ENCODE data around the gene SART3. TPM values are rescaled to one million over a fixed set of nuclear protein-coding genes. Genes with fewer than 3 reads are reported as not detected.

SART3 gene
- total and polyA plus RNA-seq, 2 of the 4 experiments (the other 2 are of a cell fraction), result 22.6 to 37.8 TPM

- no peak overlapping the region for H3K18ac ChIP-seq (ENCODE audit: low read depth, low read length)
- intact Hi-C loops (cut with micrococcal nuclease), result no loop called here
- no peaks in the 10 kb centered on the region for H3K4me1 ChIP-seq (ENCODE audit: control insufficient read depth, insufficient read depth, low read length)
- H3K36me3 ChIP-seq (ENCODE audit: control insufficient read depth, insufficient read depth, low read length), result no peaks in the 10 kb centered on the region
- DNase-seq (no peak), ATAC-seq (ENCODE audit: low read depth) (no peak)
- H4K8ac ChIP-seq (ENCODE audit: low read depth in 2 of 2, low read length in 2 of 2), result no peak overlapping the region
- H3K4me2 ChIP-seq (ENCODE audit: low read depth, low read length), result no peak overlapping the region
- no peak overlapping the region for H4K91ac ChIP-seq (ENCODE audit: insufficient read depth, low read depth, low read length)
- no peaks in the 10 kb centered on the region for H3K9me3 ChIP-seq (ENCODE audit: control insufficient read depth, insufficient read depth, low read length)
- no peak for TF ChIP-seq MXI1 (IDR thresholded peaks at IDR 0.05; ENCODE audit: borderline replicate concordance, low read depth, low read length)
- no peak for TF ChIP-seq CEBPB (IDR thresholded peaks at IDR 0.05; ENCODE audit: low read depth, low read length)
- TF ChIP-seq MAZ (IDR thresholded peaks at IDR 0.05; ENCODE audit: borderline replicate concordance, low read depth, low read length), result no peak
- no peak for TF ChIP-seq RAD21 (IDR thresholded peaks at IDR 0.05; ENCODE audit: low read length)
- TF ChIP-seq RCOR1 (IDR thresholded peaks at IDR 0.05; ENCODE audit: insufficient replicate concordance, low read length), result no peak
- TF ChIP-seq CHD1 (IDR thresholded peaks at IDR 0.05; ENCODE audit: low read depth, low read length), result no peak
- no peak for TF ChIP-seq MAFK (IDR thresholded peaks at IDR 0.05; ENCODE audit: low read depth, low read length)
- TF ChIP-seq NFE2L2 (IDR thresholded peaks at IDR 0.05; ENCODE audit: low read depth, low read length), result no peak
- TF ChIP-seq SMC3 (IDR thresholded peaks at IDR 0.05; ENCODE audit: low read depth, low read length), result no peak
- no peak for TF ChIP-seq CTCF (conservative IDR thresholded peaks at IDR 0.05; ENCODE audit: low read depth, low read length)
- TF ChIP-seq BHLHE40 (IDR thresholded peaks at IDR 0.05; ENCODE audit: low read depth, low read length), result no peak
- no peak for TF ChIP-seq ELK1 (IDR thresholded peaks at IDR 0.05; ENCODE audit: borderline replicate concordance, low read depth, low read length)
- no peak for TF ChIP-seq RFX5 (IDR thresholded peaks at IDR 0.05; ENCODE audit: low read depth, low read length)
- TF ChIP-seq FOS (IDR thresholded peaks at IDR 0.05; ENCODE audit: low read depth, low read length), result no peak
- TF ChIP-seq USF2 (IDR thresholded peaks at IDR 0.05; ENCODE audit: low read depth, low read length), result no peak
- no peak overlapping the region for H2BK15ac ChIP-seq (ENCODE audit: low read depth, low read length)
- ChIA-PET CTCF (interaction anchor here (0.6 kb wide), 1 partner anchor 22 kb away, joined by 4 read pairs; no protein-coding TSS in a partner anchor), POLR2A (ENCODE audit: unreplicated experiment) (no interaction called here)
- H3K27ac ChIP-seq (ENCODE audit: insufficient read depth, low read length), result no peak overlapping the region
- no peak overlapping the region for H4K5ac ChIP-seq (ENCODE audit: low read depth, low read length)
- H2BK5ac ChIP-seq (ENCODE audit: low read depth, low read length, poor library complexity, severe bottlenecking), result no peak overlapping the region
- H3K4me3 ChIP-seq (ENCODE audit: insufficient read depth, low read depth, low read length), result no peak overlapping the region
- H3K4ac ChIP-seq (ENCODE audit: low read depth, low read length), result no peak overlapping the region
- no peak overlapping the region for H3K23ac ChIP-seq (ENCODE audit: low read depth, low read length)
- no TSS peak for BruUV-seq (replicated peaks)
- dilution Hi-C loops (cut with HindIII; ENCODE audit: low sequenced_read_pairs, unreplicated experiment), result no loop called here
- no peak overlapping the region for H3K14ac ChIP-seq (replicated peaks; ENCODE audit: low read depth, low read length)
- H2BK20ac ChIP-seq (ENCODE audit: low read depth, low read length), result no peak overlapping the region
- no CpG with 5 or more reads among the region's 3 CpGs for WGBS, 2 experiments (ENCODE audit: extremely low coverage in 2 of 2, insufficient read length in 1 of 2)
- in situ Hi-C loops (cut with MboI; ENCODE audit: low sequenced_read_pairs), result loop anchor here (25.0 kb wide), 1 partner anchor 821 kb away; the partner anchor contains the start of gene PWP1
- no peak overlapping the region for H2AK5ac ChIP-seq (ENCODE audit: low read depth, low read length)
- no peaks in the 10 kb centered on the region for H3K79me1 ChIP-seq (ENCODE audit: low read depth in 1 of 2, low read length in 2 of 2)
- H2AFZ ChIP-seq (replicated peaks; ENCODE audit: low read length, poor library complexity), result no peak overlapping the region
- no peaks in the 10 kb centered on the region for H4K20me1 ChIP-seq (ENCODE audit: insufficient read depth, low read length)
- no peaks in the 10 kb centered on the region for H3K9me1 ChIP-seq (ENCODE audit: insufficient read depth, low read length)
- H3K27me3 ChIP-seq (ENCODE audit: control insufficient read depth, insufficient read depth, low read length), result no peaks in the 10 kb centered on the region
- no peak overlapping the region for H3K56ac ChIP-seq (ENCODE audit: extremely low read depth, insufficient read depth, low read length)
- no peak overlapping the region for H3K9ac ChIP-seq (ENCODE audit: low read depth, low read length)
- H2BK120ac ChIP-seq (ENCODE audit: low read depth, low read length), result no peak overlapping the region
- no peak overlapping the region for H2AK9ac ChIP-seq (replicated peaks; ENCODE audit: low read depth, low read length, poor library complexity)
Observed at GRCh38 chr12:108507971-108508642, 52.9 kb downstream of the SART3 start.

Measured in IMR-90 (cell line).